ENCODE measurements around the gene AMZ2. TPM values are rescaled to one million over a fixed set of nuclear protein-coding genes. Genes with fewer than 3 reads are reported as not detected.

The AMZ2 gene
- total and polyA plus RNA-seq, 2 of the 8 experiments (the other 6 are each of a cell fraction or from before 2014, with no cell fraction given), result 49.5 to 71.0 TPM

DNA sequence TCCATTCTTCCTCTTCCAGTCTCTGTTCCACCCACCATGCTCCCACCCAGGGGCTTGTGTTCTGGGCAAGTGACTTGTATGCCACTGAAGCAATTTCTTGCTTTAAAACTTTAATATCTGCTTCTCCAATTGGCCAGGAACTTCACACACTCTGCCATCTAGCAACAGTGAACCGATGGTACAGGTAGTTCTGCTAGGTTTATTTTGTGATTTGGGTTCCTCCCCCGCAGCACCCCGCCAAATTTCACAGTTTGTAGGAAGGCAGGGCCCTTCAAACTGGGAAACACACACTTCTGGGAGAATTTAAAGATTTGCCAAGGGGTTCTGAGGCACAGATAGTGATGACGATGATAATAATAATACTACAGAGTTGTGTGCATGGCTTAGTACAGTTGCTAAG is 46.8 kb downstream of the AMZ2 start:
- Histone ChIP-seq H3K23ac (ENCODE audit: insufficient read length) (no peak overlapping the region), H2BK5ac (ENCODE audit: low read depth, low read length) (0 out of 2 replicates have a peak overlapping the region, but pooled peaks have one; percentile 19), H3K9me3 (ENCODE audit: insufficient read depth in 2 of 2, low read depth in 1 of 2, low read length in 1 of 2) (no peaks in the 10 kb centered on the region), H3K14ac (ENCODE audit: insufficient read length) (no peak overlapping the region), H2AK5ac (ENCODE audit: low read depth, low read length) (peak overlapping the region; percentile 89; the same call in 1 of the 2 replicates), H3K27ac (ENCODE audit: low read depth, low read length) (no peak overlapping the region), H4K91ac (replicated peaks; ENCODE audit: insufficient read length, low read length) (no peak overlapping the region), H3K27me3 (replicated peaks in 1 of 4; ENCODE audit: control insufficient read depth in 3 of 4, extremely low read depth in 1 of 4, insufficient read depth in 3 of 4, low read length in 3 of 4) (peaks cover 4 to 17% (median 15%) of the 10 kb centered on the region in 4 experiments), H4K20me1 (replicated peaks in 1 of 2; ENCODE audit: control insufficient read depth in 1 of 2, insufficient read depth in 2 of 2, low read length in 2 of 2) (peaks cover 0 to 3% of the 10 kb centered on the region in 2 experiments), H3K36me3 (ENCODE audit: control insufficient read depth in 2 of 4, insufficient read depth in 4 of 4, low read length in 3 of 4) (no peaks in the 10 kb centered on the region), H3K9ac (replicated peaks in 1 of 4; ENCODE audit: extremely low read depth in 1 of 4, low read depth in 3 of 4, low read length in 3 of 4) (no peak overlapping the region), H3K4me1 (replicated peaks in 1 of 4; ENCODE audit: control insufficient read depth in 3 of 4, insufficient read depth in 4 of 4, low read length in 3 of 4) (peaks cover 18 to 35% (median 28%) of the 10 kb centered on the region in 4 experiments), H3K4me3 (ENCODE audit: extremely low read depth in 1 of 4, insufficient read depth in 2 of 4, low read depth in 3 of 4, low read length in 4 of 4) (no peak overlapping the region), H3K4me2 (ENCODE audit: insufficient read depth in 1 of 2, low read depth in 2 of 2, low read length in 2 of 2) (peak overlapping the region in 1 of 2 experiments; percentile 68; a peak in 2 of 4 replicates), H4K5ac (ENCODE audit: insufficient read length, low read depth, low read length) (no peak overlapping the region), H2AFZ (ENCODE audit: low read length) (no peak overlapping the region), H2BK120ac (replicated peaks; ENCODE audit: low read depth, low read length) (no peak overlapping the region), H2BK15ac (ENCODE audit: low read length) (no peak overlapping the region), H2BK12ac (ENCODE audit: low read depth, low read length) (peak overlapping the region; percentile 78; the same call in 1 of the 2 replicates), H3K56ac (replicated peaks; ENCODE audit: insufficient read length, low read depth, low read length) (no peak overlapping the region), H3K4ac (replicated peaks; ENCODE audit: insufficient read length, low read depth, low read length) (no peak overlapping the region), H3K79me1 (ENCODE audit: low read depth, low read length) (no peaks in the 10 kb centered on the region), H3K23me2 (ENCODE audit: low read depth, low read length) (peaks cover 22% of the 10 kb centered on the region), H3K79me2 (ENCODE audit: control insufficient read depth in 1 of 2, insufficient read depth in 2 of 2, low read length in 2 of 2) (no peaks in the 10 kb centered on the region), H3K18ac (ENCODE audit: extremely low read depth, low read length) (0 out of 2 replicates have a peak overlapping the region, but pooled peaks have one; percentile 63), H2BK20ac (ENCODE audit: low read length) (0 out of 2 replicates have a peak overlapping the region, but pooled peaks have one; percentile 73), H4K8ac (ENCODE audit: extremely low read depth, insufficient read depth, low read length) (no peak overlapping the region)
- ChIA-PET POLR2A (ENCODE audit: partially characterized antibody) (interaction anchor here (0.6 to 1.5 kb wide), 2 partner anchors 8 to 277 kb away, joined by 3 to 7 read pairs; no protein-coding TSS in a partner anchor), CTCF (ENCODE audit: partially characterized antibody) (interaction anchor here (1.0 to 1.6 kb wide), 2 partner anchors 14 to 106 kb away, joined by 3 to 4 read pairs; no protein-coding TSS in a partner anchor)
- WGBS, 2 experiments (ENCODE audit: extremely low coverage in 1 of 2, insufficient coverage in 1 of 2, insufficient read length in 1 of 2, insufficient replicate concordance in 2 of 2, low coverage in 1 of 2, low lambda C conversion rate in 2 of 2, missing lambda C conversion rate in 1 of 2), result 82% methylated on average over 4 of the region's 4 CpGs; no CpG with 5 or more reads in 1 of the 2 experiments
- DNase-seq (ENCODE audit: low read depth in 1 of 2, low spot score in 2 of 2) (no peak), FAIRE-seq (no peak)
- no peak for TF ChIP-seq CTBP2 (IDR thresholded peaks at IDR 0.05; ENCODE audit: borderline replicate concordance, insufficient read depth, insufficient read length, low read length)
- TF ChIP-seq CBX8 (IDR thresholded peaks at IDR 0.05; ENCODE audit: borderline replicate concordance, low read depth, low read length), result no peak
- TF ChIP-seq EZH2 (IDR thresholded peaks at IDR 0.05; ENCODE audit: low read depth, low read length, severe bottlenecking), result no peak
- TF ChIP-seq RFX5 (IDR thresholded peaks at IDR 0.05; ENCODE audit: borderline replicate concordance, low read depth, low read length), result no peak

All from H1 (cell line).